HG03045 (cell line): ENCODE results near the gene CCDC170.
"Not testable (repeated sequence)": the region's sequence is repeated elsewhere in the genome, so short reads cannot be mapped to it uniquely, and the experiment has no call there.

Experiments
- ATAC-seq: cut with Tn5 transposase; IDR thresholded peaks from one replicate; pipeline ENCODE4 v1.9.1; 2021; ENCODE audit warnings: mild to moderate bottlenecking, moderate library complexity; ENCODE audit not compliant: unreplicated experiment

CCDC170 gene

DNA sequence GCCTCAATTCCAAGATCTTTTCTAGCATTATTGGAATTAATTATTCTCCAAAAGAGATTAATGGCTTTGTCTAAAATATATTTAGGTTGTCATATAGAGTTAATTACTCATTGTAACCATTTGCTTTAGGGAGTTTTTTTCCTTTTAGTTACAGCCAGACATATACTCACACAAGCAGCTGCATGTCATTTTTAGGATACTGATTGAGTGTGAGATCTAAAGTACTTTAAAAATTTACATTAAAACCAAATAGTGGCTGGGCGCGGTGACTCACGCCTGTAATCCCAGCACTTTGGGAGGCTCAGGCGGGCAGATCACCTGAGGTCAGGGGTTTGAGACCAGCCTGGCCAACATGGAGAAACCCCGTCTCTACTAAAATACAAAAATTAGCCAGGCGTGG, 51.1 kb downstream of the CCDC170 start:
- not testable (repeated sequence) for ATAC-seq

DNA sequence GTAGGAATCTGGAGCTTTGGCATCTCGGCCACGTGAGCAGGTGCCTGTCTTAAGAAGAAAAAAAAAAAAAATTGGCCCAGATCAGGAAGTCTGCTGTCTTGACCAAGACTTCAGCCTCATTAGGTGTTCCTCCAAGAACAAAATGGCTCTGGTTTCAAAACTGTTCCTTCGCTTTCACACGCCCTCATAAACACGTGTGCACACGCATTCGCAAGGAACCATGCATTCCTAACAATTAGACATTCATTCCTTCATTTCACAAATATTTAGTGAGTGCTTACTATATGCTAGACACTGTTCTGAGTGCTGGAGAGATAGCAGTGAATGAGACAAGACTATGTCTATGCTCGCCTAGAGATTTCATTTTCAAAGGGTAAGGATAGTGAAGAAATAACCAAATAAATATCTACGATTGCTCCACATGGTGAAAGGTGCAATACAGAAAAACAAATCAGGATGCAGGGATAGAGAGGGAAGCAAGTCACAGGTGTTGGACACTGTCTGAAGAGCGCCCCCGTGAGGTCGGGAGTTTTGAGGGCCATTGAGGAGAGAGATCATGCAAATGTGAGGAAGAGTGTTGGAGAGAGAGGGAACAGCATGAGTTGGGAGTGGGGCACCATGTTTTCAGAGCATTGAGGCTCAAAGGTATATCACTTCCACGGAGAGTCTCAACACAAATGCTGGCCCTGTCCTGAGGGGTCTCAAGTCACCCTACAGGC, 53.3 kb downstream of the CCDC170 start:
- ATAC-seq: no peak

DNA sequence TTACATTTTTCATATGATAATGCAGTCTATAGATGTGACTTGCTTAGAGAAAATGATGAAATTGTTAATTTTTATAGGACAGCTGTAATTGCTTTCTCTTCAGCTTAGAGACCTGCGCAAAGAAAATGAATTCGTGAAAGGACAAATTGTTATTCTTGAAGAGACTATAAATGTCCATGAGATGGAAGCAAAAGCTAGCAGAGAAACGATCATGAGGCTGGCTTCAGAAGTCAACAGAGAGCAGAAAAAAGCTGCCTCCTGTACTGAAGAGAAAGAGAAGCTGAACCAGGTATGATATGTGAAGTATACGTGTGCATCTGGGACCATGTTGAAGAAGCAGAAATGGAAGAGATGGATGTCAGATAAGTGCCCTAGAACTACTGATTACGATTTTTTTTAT, 54.4 kb downstream of the CCDC170 start:
- ATAC-seq: no peak

DNA sequence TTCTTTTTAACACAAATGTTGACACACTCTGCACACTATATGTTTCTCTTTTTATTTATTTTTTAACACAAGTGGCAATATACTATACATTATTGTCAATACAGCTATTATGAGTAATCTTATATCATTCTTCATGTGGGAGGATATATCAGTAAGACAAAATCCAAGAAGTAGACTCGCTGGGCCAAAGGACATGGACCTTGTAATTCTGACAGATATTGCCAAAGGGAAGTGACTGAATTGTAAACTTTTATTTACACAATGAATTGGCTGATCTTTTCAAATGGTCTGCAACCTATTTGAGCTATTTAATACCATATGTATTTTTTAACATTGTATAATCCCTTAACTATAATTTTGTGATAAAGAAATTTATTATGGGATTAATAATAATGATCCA, 56.0 kb downstream of the CCDC170 start:
- no peak for ATAC-seq

DNA sequence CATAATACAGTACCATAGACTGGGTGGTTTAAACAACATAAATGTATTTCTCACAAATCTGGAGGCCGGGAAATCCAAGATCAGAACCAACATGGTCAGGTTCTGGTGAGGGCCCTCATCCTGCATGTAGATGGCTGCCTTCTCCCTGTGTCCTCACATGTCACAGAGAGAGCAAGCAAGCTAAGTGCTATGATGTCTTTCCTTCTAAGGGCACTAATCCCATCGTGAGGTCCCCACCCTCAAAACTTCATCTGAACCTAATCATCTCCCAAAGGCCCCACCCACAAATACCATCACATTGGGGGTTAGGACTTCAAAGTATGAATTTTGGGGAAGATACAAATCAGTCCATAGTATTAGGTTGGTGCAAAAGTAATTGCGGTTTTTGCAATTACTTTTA, 56.8 kb downstream of the CCDC170 start:
- ATAC-seq: no peak

DNA sequence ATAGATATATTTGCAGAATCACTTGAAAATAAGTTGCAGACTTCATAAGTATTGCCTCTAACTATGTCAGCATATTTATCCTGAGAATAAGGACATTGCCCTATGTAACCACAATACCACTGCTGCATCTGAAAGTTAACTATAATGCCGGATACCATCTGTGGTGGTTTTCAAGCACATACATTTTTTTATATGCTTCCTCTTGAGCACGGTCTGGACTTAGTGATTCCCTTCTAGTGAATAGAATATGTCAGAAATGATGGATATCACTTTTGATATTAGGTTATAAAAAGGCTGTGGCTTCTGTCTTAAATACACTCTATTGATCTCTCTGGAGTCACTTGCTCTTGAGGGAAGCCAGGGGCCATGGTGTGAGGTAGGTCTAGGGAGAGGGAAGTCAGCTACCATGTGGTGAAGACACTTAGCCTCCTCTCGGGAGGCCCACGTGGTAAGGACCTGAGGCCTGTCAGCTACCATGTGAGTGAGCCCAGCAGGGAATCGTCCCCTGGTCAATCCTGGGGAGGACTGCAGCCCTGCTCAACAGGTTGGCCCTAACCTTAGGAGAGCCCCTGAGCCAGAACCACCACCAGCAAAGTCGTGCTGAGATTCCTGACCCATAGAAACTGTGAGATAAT, 57.5 kb downstream of the CCDC170 start:
- ATAC-seq: no peak

DNA sequence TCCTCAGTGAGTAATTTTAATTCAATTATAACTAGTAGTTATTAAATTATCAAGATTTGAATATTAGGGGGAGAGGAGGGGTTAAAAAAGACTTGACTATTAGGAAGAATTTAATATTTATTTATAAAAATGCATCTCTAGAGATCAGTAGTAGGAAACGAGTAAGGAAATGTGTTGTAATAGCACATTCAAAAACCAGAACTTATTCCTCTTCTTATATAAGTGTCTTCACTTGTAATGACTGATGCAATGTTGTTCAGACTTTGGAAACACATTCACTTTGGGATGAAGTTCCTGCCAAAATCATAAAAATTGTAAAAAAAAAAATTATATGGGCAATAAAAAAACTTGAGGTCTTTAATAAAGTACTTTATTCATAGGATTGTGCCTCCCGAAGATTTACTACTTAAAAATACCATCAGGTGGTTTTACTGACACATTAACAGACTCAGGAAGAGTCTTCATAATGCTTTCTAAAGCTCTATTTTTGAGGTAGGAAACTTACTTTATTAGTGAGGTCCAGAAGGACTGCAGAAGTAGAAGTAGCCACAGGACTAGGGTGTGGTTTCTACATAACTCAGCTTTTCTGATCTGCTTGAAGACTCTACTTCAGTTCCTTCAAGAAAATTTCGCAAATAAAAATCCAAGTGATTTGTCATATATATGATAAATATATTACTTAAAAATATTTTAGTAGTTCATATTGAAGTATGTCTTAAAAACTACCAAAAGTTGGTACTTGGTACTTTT, 59.8 kb downstream of the CCDC170 start:
- no peak for ATAC-seq

DNA sequence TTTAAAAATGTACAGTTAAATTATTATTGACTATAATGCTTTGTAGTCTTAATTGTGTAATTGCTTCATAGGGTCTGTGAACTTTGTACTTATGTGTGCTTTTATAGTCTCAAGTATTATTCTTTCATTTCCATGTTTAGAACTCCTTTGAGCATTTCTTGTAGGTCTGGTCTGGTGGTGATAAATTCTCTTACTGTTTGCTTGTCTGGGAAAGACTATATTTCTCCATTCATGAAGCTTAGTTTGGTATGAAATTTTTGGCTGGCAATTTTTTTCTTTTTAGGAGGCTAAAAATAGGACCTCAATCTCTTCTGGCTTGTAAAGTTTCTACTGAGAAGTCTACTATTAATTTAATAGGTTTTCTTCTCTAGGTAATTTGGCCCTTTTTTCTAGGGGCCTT, 67.4 kb downstream of the CCDC170 start:
- no peak for ATAC-seq

DNA sequence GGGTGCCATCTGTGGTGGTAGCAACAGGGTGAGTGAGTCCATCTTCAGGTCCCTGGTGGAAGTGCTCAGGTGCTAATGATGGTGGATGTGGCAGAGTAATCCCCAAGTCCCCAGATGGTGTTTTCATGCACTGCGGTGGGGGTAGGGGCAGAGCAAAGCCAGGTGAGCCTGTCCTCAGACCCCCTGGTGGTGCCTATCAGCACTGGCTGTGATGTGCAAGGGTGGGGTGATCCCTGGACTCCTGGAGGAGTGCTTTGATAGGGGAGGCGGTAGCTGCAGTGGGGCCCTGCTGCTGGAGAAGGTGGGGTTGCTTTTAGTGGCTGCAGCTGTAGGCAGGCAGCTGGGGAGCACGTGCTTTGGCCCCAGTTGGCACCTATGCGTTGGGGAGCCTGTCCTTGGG, 70.8 kb downstream of the CCDC170 start:
- ATAC-seq: no peak

DNA sequence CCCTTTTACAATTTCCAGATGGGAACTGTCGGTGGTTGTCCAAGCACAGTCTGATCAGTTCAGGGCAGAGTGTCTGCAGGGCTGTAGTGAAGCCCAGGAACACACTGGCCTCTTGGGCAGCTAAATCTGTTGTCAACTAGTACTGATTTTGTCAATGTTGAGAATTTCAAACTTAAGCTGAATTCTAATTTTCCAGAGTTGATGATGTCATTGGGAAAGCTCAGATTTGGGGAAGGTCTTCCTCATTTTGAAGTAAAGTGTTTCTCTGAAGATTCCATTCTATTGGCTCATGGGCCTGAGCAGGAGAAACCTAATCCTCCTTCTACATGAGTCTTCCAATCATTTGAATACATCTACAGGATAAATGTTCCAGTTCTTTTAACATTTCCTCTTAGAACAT, 72.1 kb downstream of the CCDC170 start:
- ATAC-seq: no peak

DNA sequence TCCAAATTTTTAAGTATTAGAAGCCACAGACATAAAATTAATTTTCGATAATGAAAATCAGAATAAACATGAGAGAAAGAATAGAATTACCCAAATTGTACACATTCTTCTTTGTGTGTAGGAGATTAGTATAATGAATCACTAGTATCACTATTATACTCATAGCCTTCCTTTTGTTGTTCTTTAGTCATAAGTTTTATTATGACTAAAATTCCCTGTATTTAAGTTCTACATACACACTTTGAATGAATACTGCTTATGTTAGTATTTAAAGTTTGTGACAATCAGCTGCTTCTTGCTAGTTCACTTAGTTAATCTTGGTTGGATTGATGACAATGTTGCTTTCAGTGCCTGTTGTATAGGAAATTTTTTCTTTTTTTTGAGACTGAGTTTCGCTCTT, 72.7 kb downstream of the CCDC170 start:
- no peak for ATAC-seq

DNA sequence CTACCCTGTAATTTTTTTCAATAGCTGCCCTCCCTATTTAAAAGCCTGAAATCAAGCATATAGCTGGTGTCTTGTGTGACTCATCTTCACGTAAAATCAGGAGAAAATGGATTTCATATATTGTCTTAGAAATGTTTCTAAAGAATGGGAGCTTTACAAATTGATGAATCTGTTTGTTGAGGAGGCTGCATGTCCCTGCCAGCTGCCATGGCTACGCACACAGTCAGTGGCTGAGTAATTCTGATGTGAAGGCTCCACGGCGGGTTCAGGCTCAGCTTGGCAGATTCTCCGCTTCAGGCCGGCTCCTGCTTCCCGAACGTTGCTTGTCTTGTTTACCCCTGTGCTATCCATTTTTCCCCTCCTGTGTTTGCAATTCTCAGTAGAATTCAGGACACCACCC, 82.8 kb downstream of the CCDC170 start:
- no peak for ATAC-seq

DNA sequence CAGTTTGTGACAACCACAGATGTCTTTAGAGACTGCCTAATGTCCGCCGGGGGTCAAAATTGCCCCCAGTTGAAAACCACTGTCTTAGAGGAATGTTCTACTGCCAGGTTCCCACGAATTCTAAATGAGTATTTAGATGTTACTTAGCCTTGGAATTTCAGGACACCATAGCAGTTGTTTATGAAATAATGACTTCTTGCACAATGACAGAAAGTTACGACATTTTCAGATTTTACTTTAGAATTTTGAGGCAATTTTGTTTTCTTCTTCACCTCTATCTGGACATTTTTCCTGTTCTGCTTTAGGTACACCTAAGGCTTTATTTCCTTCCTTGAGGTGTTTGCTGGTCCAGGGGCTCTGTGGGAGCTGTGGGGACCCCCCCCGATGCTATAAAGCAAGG, 83.4 kb downstream of the CCDC170 start:
- no peak for ATAC-seq

DNA sequence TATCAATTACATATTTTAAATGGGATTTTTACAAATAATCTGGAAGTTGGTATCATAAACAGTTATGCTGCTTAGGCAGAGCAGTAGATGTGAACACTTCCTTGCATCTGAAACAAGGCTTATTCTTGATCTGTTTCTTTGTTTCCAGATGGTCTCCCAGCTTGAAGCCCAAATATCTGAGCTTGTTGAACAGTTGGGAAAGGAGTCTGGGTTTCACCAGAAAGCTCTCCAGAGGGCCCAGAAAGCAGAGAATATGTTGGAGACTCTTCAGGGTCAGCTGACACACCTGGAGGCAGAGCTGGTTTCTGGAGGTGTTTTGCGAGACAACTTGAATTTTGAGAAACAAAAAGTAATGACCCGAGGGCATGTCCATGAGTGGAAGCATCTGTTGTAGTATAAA, 91.9 kb downstream of the CCDC170 start:
- no peak for ATAC-seq

DNA sequence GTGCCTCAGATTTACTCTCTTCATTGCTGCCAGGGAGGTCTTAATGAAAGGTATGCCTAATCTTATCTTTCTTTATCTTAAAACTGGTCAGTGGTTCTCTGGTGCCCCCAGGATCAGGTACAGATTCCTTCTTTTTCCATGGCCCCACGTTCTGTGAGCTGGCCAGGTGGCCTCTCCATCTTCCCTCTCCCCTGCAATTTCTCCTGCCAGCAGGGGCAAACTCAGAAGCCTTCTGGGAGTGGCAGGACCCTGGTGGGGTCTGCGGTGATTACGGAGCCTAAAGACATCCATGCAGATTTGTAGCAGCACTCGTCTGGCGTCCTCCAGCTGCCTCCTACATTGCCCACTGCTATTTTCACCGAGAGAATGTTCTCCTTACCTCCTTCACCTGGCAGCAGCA, 95.8 kb downstream of the CCDC170 start:
- ATAC-seq: no peak

DNA sequence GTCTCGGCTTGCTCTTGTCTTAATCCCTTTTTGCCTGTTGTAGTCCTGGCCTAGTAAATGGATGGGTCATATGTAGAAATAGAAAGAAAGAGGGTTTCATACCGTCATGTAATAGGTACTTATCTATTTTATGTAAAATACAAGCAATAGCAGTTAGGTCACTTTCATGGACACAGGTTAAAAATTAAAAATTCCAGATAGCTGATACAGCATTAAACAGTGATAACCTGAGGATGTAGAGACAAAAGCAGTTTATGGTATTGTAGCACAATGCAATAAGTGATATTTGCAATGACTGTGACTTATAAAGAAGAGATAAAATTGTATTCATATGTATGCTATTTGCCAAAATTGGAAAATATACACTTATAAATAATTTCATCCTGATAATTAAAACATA, 96.9 kb downstream of the CCDC170 start:
- ATAC-seq: no peak

DNA sequence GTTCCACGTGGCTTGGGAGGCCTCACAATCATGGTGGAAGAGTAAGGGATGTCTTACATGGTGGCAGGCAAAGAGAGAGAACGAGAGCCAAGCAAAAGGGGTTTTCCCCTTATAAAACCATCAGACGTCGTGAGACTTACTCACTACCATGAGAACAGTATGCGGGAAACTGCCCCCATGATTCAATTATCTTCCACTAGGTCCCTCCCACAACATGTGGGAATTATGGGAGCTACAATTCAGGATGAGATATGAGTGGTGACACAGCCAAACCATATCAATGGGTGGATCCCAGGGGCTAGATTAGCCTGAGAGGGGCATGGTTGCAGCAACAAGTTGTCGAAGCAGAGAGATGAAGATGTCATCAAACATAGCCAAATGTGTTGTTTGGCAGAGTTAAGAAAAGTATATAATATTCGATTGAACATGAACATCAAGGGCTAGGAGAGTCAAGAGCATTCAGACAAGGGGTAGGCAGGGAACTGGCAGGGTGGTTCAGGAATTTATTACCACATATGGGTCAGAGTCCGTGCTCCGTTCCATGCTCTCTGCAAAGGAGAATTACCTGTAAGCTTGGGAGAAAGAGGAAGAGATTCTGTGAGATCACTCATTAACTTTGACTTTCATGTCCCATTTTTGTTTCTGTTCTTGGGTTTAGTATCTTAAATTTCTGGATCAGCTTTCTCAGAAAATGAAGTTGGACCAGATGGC, 98.8 kb downstream of the CCDC170 start:
- ATAC-seq: no peak

DNA sequence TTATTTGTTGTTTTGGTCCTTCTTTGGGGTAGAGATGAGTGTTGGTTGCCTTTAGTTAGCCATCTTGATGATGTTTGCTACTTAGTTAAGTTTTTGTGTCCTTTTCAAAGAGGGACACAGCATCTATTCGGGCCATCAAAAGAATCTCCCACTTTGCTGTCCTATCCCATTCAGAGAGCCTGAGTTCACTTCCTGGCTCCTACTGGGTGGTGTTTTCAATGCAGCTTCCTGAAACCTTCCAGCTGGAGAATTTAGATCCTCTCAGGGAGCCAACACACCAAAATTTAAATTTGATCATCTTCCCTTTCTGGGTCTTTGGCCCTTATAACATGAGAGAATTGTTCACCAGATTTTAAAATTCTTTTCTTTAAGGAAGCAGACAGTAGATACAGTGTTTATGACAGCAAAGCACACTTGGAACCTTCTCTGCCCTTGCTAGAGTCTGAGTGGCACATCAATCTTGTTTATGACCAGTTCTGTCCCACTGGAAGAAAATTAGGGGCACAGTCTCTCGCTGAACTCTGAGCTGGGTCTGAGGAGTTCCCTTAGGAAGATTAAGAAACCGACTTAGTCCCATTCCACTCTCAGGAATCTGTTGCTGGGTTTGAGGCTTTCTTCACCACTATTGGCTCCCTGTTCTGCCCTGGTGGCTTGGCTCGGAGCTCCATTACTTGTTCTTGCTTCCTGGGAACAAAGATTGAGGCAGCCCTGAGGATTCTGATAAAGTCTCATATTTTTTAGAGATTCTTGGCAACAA, 115.5 kb downstream of the CCDC170 start:
- no peak for ATAC-seq

DNA sequence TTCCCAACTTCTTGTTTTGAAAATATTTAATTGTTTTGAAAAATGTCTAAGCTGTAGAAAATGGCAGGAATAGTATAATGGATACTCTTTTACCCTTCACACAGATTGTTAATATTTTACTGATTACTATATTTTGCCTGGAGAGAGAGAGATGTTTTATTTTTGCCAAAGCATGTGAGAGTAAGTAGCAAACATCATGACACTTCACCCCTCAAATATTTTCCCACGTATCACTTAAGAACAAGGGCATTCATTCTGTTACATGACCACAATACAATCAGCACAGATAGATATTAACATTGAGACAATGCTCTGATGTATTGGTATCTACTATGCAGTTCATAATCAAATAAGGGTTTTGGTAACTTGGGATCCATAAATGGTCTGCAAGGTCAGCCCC, 116.5 kb downstream of the CCDC170 start:
- no peak for ATAC-seq

DNA sequence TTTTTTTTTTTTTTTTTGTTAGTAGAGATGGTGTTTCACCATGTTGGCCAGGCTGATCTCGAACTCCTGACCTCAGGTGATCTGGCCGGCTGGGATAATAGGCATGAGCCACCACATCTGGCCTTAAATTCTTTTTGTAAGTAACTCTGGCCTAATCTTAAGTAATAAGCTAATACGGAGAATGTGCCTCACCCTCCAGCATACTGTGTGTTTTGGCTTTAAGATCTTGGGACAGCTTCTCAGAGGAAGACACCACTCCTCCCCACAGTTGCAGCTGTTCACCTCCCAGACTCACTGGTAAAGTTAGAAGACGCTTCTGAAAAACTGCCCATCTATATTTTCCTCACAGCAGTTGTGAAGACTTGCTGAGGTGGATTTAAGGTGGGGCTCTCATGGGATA, 120.8 kb downstream of the CCDC170 start:
- no peak for ATAC-seq

DNA sequence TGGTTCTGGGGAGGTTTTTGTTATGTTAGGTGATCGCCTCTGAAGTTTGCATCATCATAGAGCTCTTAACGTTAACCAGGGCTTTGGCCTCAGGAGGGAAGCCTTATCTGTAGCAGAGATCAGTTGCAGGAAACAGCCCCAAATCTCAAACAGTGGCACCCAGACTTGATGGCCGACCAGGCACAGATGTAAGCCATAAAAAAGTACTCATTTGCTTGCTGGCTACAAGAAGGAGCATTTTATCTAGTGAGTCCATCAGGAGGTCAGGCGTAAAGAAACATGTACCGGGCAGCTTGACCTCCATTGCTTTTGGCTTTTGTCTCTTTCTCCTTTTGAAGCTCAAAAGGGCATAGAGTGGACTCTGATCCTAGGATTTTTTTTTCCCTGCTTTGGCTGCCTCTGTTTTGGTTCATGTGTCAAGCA, 122.3 kb downstream of the CCDC170 start:
- ATAC-seq: no peak
